Measurements from ENCODE around the gene KLHL22.

DNA sequence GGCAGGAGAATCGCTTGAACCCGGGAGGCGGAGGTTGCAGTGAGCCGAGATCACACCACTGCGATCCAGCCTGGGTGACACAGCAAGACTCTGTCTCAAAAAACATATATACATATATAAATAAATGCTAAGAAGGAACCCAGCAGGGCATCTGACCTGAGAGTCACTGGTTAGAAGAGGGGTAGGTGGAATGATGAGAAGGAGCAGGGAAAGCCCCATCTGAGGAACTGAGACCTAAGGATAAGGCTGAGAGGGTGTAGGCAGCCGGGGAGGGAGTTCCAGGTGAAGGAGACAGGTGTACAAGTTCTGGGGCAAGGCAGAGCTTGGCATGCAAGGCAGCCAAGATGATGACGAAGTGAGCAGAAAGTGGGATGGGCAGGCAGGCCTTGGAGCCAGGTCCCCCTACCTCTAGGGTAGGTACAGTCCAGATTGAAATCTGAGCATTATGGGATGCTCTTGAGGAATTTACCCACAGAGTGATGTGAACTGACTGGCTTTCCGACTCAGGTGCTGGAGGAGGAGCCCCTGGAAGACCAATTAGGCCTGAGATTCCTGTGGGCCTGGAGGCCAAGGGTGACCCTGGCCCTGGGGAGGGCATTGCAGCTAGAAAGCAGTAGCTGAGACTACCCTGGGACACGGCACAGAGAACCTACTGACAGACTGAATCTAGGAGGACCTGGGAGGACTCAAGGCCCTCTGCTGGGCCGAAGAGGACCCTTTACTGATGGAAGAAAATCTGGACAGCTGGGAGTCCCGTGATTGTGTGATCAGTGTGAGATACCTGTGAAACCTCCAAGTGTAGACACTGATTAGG is 22.8 kb downstream of the KLHL22 start:
- TF ChIP-seq EZH2 (IDR thresholded peaks at IDR 0.05): no peak
- no peak for TF ChIP-seq POLR2AphosphoS5 (IDR thresholded peaks at IDR 0.05; ENCODE audit: borderline replicate concordance, low read depth, low read length)
